Dendritic cell treated with granulocyte-macrophage colony-stimulating factor and Interleukin-4, amounts not matched to agents 40 ng/mL and 50 ng/mL, for 4 days (primary cell): Measurements from ENCODE around the gene FMO5.
A peak's percentile ranks its signal among the peaks of the same experiment; 100 is the strongest.
"Not testable (repeated sequence)": the region's sequence is repeated elsewhere in the genome, so short reads cannot be mapped to it uniquely, and the experiment has no call there.

ENCODE experiments used
- H3K27ac Mint-ChIP-seq: one replicate; pipeline ENCODE4 v1.8.0; 2022; ENCODE audit warnings: mild to moderate bottlenecking, mixed read lengths
- H3K27me3 Mint-ChIP-seq: one replicate; pipeline ENCODE4 v1.8.0; 2022; ENCODE audit warnings: mild to moderate bottlenecking, mixed read lengths
- H3K36me3 Mint-ChIP-seq: one replicate; pipeline ENCODE4 v1.8.0; 2022; ENCODE audit warnings: low read depth, mixed read lengths
- H3K4me1 Mint-ChIP-seq: one replicate; pipeline ENCODE4 v1.8.0; 2022; ENCODE audit warnings: low read depth, mixed read lengths
- H3K4me3 Mint-ChIP-seq: one replicate; pipeline ENCODE4 v1.8.0; 2022; ENCODE audit warnings: mild to moderate bottlenecking, moderate library complexity, mixed read lengths
- H3K9me3 Mint-ChIP-seq: one replicate; pipeline ENCODE4 v1.8.0; 2022; ENCODE audit warnings: mixed read lengths
- intact Hi-C: fragments of 100-400 bp; cut with micrococcal nuclease; formaldehyde crosslinking; loops from one replicate; pipeline ENCODE4 v1.15.0; 2022

The FMO5 gene

DNA sequence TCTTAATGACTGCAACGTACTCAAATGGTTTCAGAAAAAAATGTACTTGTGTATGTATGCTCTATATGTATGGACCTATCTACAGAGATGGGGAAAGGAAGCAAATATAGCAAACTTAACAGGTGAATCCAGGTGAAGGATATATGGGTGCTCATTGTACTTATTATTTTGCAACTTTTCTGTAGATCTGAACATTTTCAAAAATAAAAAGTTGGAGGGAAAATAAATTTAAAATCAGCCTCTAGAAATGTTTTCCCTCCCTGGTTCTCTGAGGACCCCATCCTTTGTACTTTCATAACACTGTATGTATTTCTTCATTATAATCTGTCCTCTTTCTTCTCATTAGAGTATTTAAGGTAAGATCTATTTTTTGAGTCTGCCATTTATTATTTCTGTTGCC is 17.9 kb downstream of the FMO5 start:
- Mint-ChIP-seq H3K27me3 (no peaks in the 10 kb centered on the region), H3K4me1 (peaks cover 15% of the 10 kb centered on the region), H3K9me3 (no peaks in the 10 kb centered on the region), H3K4me3 (no peak overlapping the region), H3K36me3 (peaks cover 27% of the 10 kb centered on the region), H3K27ac (no peak overlapping the region)
- intact Hi-C loops = no loop called here

GRCh38 chr1:147204080-147204479 is 21.1 kb downstream of the FMO5 start:
- H3K4me3 Mint-ChIP-seq = no peak overlapping the region
- peaks cover 17% of the 10 kb centered on the region for H3K36me3 Mint-ChIP-seq
- no peaks in the 10 kb centered on the region for H3K27me3 Mint-ChIP-seq
- intact Hi-C loops = no loop called here
- H3K9me3 Mint-ChIP-seq = no peaks in the 10 kb centered on the region
- peaks cover 15% of the 10 kb centered on the region for H3K4me1 Mint-ChIP-seq
- no peak overlapping the region for H3K27ac Mint-ChIP-seq

DNA sequence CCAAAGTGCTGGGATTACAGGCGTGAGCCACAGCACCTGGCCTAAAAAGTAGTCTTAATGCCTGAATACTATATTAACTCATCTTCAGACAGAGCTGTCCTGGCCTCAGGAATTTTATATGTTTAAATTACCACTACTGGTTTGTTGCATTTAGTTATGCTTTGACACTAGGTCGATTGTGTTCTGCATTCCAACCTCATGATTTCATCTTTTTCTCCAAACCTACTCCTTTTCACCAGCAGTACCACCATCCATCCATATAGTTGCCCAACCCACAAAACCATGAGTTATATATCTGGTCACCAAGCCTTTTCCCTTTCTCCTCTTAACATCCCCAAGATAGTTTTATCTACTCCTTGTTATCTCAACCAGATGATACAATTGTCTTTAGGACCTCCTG is 22.6 kb downstream of the FMO5 start:
- Mint-ChIP-seq H3K27me3 (no peaks in the 10 kb centered on the region), H3K4me1 (peaks cover 15% of the 10 kb centered on the region), H3K36me3 (peaks cover 3% of the 10 kb centered on the region), H3K4me3 (no peak overlapping the region), H3K9me3 (no peaks in the 10 kb centered on the region), H3K27ac (no peak overlapping the region)
- intact Hi-C loops = no loop called here

DNA sequence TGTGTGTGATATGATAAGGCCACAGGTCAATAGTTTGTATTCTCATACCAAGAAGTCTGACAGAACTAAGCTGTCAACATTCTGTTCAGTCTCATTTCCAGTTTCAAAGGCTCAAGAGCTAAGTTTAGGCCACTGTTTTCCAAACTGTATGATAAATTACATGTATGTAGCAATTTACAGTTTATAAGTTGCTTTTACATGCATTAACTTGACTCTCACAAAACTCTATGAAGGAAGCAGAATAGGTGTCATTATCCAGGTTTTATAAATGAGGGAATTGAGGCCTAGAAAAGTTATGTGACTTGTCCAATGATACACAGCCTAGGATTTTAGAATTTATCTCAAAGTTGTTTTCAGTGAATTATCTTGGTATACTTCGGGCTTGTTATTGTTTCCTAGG is 23.4 kb downstream of the FMO5 start:
- intact Hi-C loops = no loop called here
- Mint-ChIP-seq H3K27me3 (no peaks in the 10 kb centered on the region), H3K27ac (no peak overlapping the region), H3K4me3 (no peak overlapping the region), H3K36me3 (no peaks in the 10 kb centered on the region), H3K9me3 (no peaks in the 10 kb centered on the region), H3K4me1 (peaks cover 15% of the 10 kb centered on the region)

- H3K27me3 Mint-ChIP-seq = no peaks in the 10 kb centered on the region
- no peak overlapping the region for H3K27ac Mint-ChIP-seq
- no peaks in the 10 kb centered on the region for H3K36me3 Mint-ChIP-seq
- peaks cover 15% of the 10 kb centered on the region for H3K4me1 Mint-ChIP-seq
- no peaks in the 10 kb centered on the region for H3K9me3 Mint-ChIP-seq
- no peak overlapping the region for H3K4me3 Mint-ChIP-seq
- intact Hi-C loops = no loop called here
Measured at GRCh38 chr1:147201276-147201675, 23.9 kb downstream of the FMO5 start.

DNA sequence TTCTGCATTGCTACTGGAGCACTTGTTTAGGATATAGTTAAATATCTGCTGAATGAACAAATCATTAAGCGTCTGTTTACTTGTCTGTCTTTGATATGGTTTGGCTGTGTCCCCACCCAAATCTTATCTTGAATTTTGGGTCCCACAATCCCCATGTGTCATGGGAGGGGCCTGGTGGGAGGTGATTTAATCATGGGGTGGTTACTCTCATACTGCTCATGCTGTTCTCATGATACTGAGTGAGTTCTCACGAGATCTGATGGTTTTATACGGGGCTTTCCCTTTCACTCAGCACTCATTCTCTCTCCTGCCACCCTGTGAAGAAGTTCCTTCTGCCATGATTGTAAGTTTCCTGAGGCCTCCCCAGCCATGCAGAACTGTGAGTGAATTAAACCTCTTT is 27.8 kb downstream of the FMO5 start:
- H3K9me3 Mint-ChIP-seq, H3K4me3 Mint-ChIP-seq, H3K36me3 Mint-ChIP-seq, H3K27ac Mint-ChIP-seq, intact Hi-C loops, H3K27me3 Mint-ChIP-seq, H3K4me1 Mint-ChIP-seq: not testable (repeated sequence)

GRCh38 chr1:147189514-147189913 is 35.6 kb downstream of the FMO5 start:
- no peaks in the 10 kb centered on the region for H3K4me1 Mint-ChIP-seq
- no peaks in the 10 kb centered on the region for H3K27me3 Mint-ChIP-seq
- no peaks in the 10 kb centered on the region for H3K36me3 Mint-ChIP-seq
- H3K4me3 Mint-ChIP-seq = no peak overlapping the region
- H3K9me3 Mint-ChIP-seq = no peaks in the 10 kb centered on the region
- no peak overlapping the region for H3K27ac Mint-ChIP-seq
- intact Hi-C loops = no loop called here

- H3K4me1 Mint-ChIP-seq = no peaks in the 10 kb centered on the region
- H3K27ac Mint-ChIP-seq = no peak overlapping the region
- no peaks in the 10 kb centered on the region for H3K9me3 Mint-ChIP-seq
- intact Hi-C loops = no loop called here
- H3K27me3 Mint-ChIP-seq = no peaks in the 10 kb centered on the region
- no peaks in the 10 kb centered on the region for H3K36me3 Mint-ChIP-seq
- H3K4me3 Mint-ChIP-seq = no peak overlapping the region
Measured at GRCh38 chr1:147185432-147185831, 39.7 kb downstream of the FMO5 start.

- H3K36me3 Mint-ChIP-seq = peaks cover 29% of the 10 kb centered on the region
- no peak overlapping the region for H3K4me3 Mint-ChIP-seq
- intact Hi-C loops = no loop called here
- H3K27ac Mint-ChIP-seq = no peak overlapping the region
- peaks cover 18% of the 10 kb centered on the region for H3K4me1 Mint-ChIP-seq
- H3K9me3 Mint-ChIP-seq = no peaks in the 10 kb centered on the region
- peaks cover 11% of the 10 kb centered on the region for H3K27me3 Mint-ChIP-seq
Measured at GRCh38 chr1:147177611-147178380, 47.3 kb downstream of the FMO5 start.

DNA sequence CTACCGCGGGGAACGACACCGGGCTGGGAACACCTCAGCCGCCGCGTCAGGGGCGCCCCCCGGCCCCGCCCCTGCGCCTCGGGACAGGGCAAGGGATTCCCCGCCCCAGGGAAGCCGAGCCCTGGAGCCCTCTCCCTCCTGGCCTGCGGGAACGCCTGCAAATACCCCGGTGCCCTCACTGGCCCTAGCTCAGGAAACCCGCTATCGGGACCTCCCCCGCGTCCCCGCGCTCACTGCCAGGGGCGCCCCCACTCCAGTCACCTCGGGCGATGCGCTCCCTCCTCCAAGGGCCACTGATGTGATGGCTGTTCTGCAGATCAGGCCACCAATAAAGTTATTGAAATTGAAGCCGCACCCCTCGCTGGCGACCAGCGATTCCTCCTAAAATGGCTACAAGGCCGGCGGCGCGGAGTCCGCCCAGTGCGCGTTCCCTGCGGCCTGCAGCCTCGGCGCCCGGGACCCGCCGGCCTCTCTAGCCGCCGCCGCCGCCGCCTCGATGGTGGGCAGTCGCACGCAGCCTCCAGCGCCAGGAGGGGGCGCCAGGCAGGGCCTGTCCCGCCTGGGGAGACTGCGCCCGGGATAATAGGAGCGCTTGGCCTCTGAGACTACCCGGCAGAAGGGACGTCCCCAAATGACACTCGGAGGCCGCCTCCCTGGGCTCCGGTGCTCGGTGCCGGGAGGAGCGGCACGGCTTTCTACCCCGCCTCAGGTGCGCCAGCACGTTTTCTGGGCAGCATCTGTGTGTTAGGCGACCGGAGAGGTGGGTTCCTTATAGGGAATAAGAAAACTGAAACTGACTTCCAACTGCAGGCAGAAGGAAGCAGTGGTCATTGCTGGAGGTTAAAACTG is 52.7 kb downstream of the FMO5 start, which contains the start of gene PRKAB2:
Gene PRKAB2, minus strand, starts transcription at position 303 of the 849 bp plus-strand sequence. CDS start 326 bp downstream, outside the sequence.
- Mint-ChIP-seq H3K9me3 (no peaks in the 10 kb centered on the region), H3K27ac (peak within 1 kb of the TSS; percentile 96), H3K36me3 (peaks cover 28% of the 10 kb centered on the region), H3K4me1 (peaks cover 34% of the 10 kb centered on the region), H3K27me3 (no peaks in the 10 kb centered on the region), H3K4me3 (peak within 1 kb of the TSS; percentile 87)
- intact Hi-C loops = loop anchor here (1.0 kb wide), 2 partner anchors 53 to 70 kb away; partner anchors contain the start of genes CHD1L and FMO5

DNA sequence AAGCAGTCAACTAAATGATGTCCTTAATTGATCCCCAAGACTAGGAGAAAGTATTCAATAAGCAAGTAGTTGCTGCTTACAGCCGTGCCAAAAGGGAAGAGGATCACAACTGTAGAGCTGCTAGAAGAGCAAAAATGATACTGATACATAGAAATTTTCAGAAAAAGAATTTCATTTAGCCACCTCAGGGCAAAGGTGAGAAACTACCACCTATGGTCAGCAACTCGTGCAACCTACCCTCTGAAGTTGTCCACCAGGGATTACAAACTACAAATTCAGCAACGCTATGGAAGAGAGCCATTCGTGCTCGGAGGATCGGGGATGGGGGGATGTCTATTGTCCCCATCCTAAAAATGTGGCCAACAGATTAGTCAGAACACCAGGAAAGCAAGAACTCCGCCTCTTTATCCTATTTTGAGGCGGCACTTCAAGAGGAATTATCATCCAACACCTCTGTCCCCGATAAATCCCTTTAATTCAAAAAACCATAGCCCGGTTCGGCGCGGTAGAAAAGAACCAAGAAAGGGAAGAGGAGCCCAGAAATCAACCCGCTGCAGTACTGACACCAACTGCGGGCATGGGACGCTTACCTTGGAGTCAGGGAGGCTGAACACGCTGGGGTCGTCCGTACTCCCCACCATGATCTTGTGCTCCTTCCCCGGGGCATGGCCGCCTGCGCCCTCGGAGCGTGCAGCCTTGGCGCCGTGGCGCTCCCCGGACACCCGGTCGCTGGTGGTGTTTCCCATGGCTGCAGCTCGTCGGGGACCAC is 53.6 kb downstream of the FMO5 start:
- Mint-ChIP-seq H3K4me3 (peak overlapping the region; percentile 87), H3K27me3 (no peaks in the 10 kb centered on the region), H3K9me3 (no peaks in the 10 kb centered on the region), H3K36me3 (peaks cover 33% of the 10 kb centered on the region), H3K4me1 (peaks cover 33% of the 10 kb centered on the region), H3K27ac (peak overlapping the region; percentile 96)
- intact Hi-C loops = loop anchor here (1.0 kb wide), 2 partner anchors 54 to 71 kb away; partner anchors contain the start of genes CHD1L and FMO5

DNA sequence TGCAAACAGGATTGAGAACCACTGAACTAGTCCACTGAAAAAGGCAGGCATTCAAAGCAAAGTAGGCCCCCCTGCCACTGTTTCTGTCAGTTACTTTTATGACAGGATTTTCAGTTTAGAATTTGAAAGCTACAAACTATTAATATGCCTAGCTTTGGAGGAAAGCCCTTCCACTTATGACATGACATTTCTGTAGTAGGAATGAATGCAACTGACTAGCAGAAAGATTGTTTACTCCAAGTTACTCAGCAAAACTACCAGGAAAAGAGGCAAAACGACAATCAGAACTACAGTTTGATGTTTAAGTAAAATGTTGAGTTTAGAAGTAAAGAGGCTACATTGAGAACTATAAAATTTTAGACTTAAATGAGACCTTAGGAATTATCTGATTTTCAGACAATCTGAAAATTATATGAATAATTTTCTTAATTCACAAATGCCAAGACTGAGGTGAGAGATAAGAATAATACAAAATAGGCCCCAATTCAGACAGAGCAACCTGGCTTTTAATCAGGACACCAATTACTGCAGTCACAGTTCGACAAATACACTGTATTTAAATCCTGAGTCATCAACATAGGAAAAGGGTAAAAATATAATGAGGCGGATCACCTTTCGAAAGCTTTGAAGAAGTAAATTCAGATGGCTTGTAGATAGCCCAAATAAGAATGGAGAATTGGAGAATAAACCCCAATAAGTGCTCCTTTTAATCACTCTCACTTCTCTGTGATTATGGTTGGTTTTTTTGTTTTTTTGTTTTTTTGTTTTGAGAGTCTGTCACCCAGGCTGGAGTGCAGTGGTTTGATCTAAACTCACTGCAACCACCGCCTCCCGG is 55.1 kb downstream of the FMO5 start:
- Mint-ChIP-seq H3K27me3 (no peaks in the 10 kb centered on the region), H3K36me3 (peaks cover 42% of the 10 kb centered on the region), H3K27ac (no peak overlapping the region), H3K9me3 (no peaks in the 10 kb centered on the region), H3K4me1 (peaks cover 33% of the 10 kb centered on the region), H3K4me3 (no peak overlapping the region)
- intact Hi-C loops = no loop called here

- Mint-ChIP-seq H3K27ac (no peak overlapping the region), H3K4me1 (peaks cover 29% of the 10 kb centered on the region), H3K27me3 (no peaks in the 10 kb centered on the region), H3K4me3 (no peak overlapping the region), H3K36me3 (peaks cover 42% of the 10 kb centered on the region), H3K9me3 (no peaks in the 10 kb centered on the region)
- intact Hi-C loops = no loop called here
Measured at GRCh38 chr1:147169171-147169570, 56.0 kb downstream of the FMO5 start.
